VCaP (cell line): Measurements from ENCODE around the gene ARL5A.

Experiments used
- H3K27ac ChIP-seq: fragments of 450-650 bp; 2 replicates; pipeline ENCODE4 v1.5.1; 2017
- CTCF ChIP-seq: fragments of 450-650 bp; conservative IDR thresholded peaks from 2 replicates; pipeline ENCODE4 v1.5.1; 2017; ENCODE audit warnings: mild to moderate bottlenecking, moderate library complexity

Gene ARL5A

GRCh38 chr2:151819920-151820319, 8.3 kb downstream of the ARL5A start:
- no peak overlapping the region for H3K27ac ChIP-seq
- TF ChIP-seq CTCF, result no peak

DNA sequence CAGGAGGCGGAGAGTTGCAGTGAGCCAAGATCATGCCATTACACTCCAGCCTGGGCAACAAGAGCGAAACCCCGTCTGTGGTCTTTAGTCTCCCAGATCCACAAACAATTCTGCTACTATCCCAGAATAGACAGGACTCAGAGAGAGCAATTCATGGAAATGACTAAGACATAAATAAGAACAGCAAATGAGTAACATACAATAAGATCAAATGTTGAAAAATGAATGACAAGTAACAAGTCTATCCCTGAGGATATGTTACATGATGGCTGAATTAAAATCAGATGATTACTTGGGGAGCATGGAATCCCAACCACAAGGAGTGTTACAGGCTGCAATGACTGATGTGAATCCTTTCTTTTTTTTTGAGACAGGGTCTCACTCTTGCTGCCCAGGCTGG, 10.3 kb downstream of the ARL5A start:
- TF ChIP-seq CTCF, result no peak
- H3K27ac ChIP-seq, result no peak overlapping the region

GRCh38 chr2:151816843-151817242, 11.4 kb downstream of the ARL5A start:
- no peak overlapping the region for H3K27ac ChIP-seq
- no peak for TF ChIP-seq CTCF

- no peak for TF ChIP-seq CTCF
- no peak overlapping the region for H3K27ac ChIP-seq
Observed at GRCh38 chr2:151815821-151816489, 12.3 kb downstream of the ARL5A start.

DNA sequence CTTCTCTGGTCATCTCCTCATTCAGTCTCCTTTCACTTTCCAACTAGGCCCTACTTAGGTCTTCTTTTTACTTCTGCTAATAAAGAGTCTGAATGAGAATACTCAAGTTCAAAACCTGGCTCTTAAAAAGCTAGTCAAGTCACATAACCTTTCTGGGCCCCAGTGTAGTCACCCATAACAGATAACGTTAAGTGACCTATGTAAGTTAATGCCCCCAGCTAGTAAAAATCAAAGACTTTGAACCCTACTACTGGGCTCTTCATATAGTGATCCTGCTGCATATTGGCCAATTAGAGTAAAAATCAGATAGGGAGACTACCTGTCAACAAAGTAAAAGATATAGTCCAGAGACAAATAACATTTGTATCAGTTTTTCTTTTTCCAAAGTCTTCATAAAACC, 17.7 kb downstream of the ARL5A start:
- no peak overlapping the region for H3K27ac ChIP-seq
- no peak for TF ChIP-seq CTCF

DNA sequence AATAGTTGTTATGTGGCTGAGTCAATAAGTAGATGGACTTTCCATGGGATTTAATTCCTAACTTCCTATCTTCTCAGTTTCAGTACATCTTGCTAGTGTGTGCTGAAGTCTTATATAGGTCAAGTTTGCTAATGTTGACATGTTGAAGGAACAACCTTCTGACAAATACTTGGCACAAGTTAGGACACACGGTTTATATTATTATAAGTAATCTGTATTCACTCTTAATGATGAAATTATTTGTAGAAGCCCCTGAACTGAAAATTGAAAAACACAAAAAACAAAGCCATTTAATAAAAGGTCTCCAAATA, 19.2 kb downstream of the ARL5A start:
- no peak for TF ChIP-seq CTCF
- H3K27ac ChIP-seq, result no peak overlapping the region

DNA sequence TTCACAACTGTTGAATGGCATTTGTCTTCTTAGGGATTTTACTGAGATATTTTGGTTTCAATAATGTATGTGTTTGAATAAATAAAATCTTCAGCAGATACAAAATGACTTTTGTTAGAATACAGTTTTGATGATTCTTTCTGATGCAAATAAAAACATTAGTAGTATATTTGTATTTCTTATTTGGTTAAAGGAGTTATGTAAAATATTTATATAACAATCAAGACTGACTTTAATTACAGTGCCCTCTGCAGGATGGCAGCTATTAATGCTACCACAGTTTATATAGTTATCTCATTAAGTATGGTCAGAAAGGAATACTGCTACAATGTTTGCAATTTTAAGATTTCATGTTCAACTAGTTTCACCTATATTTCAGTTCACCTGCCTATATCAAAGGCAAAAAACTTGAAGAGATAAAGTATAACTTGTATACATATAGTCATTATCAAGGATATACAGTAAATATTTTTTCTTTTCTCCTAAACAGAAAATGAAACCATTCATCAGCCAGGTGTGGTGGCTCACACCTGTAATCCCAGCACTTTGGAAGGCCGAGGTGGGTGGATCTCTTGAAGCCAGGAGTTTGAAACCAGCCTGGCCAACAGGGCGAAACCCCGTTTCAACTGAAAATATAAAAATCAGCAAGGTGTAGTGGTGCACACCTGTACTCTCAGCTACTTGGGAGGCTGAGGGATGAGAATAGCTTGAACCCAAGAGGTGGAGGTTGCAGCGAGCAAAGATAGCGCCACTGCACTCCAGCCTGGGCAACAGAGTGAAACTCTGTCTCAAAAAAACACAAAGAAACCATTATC, 19.8 kb downstream of the ARL5A start:
- H3K27ac ChIP-seq, result no peak overlapping the region
- TF ChIP-seq CTCF, result peak; percentile 79
